Measurements from ENCODE around the gene KIF3B. TPM values are rescaled to one million over a fixed set of nuclear protein-coding genes. Genes with fewer than 3 reads are reported as not detected.

The KIF3B gene
- total RNA-seq, 4 donors from 2014 or later = 8.5 to 14.1 (median 11.4) TPM

- Histone ChIP-seq H3K27ac (no peak overlapping the region), H3K27me3 (no peaks in the 10 kb centered on the region), H3K36me3 (no peaks in the 10 kb centered on the region), H3K4me1 (peaks cover 0 to under 1% (median 0%) of the 10 kb centered on the region in 3 donors), H3K9me3 (no peaks in the 10 kb centered on the region), H3K4me3 (no peak overlapping the region)
- 66 to 79% methylated on average over 5 to 6 of the region's 6 CpGs for WGBS, 2 donors
- TF ChIP-seq POLR2A (IDR thresholded peaks at IDR 0.05) (no peak), CTCF (IDR thresholded peaks at IDR 0.05) (no peak)
- DNase-seq = no peak
- intact Hi-C loops (cut with DNase I) = no loop called here
Observed at GRCh38 chr20:32296819-32297420, 19.5 kb downstream of the KIF3B start.

- Histone ChIP-seq H3K4me3 (no peak overlapping the region), H3K9me3 (no peaks in the 10 kb centered on the region), H3K27me3 (no peaks in the 10 kb centered on the region), H3K36me3 (no peaks in the 10 kb centered on the region), H3K4me1 (peaks cover 0 to 6% (median under 1%) of the 10 kb centered on the region in 3 donors), H3K27ac (no peak overlapping the region)
- intact Hi-C loops (cut with DNase I) = no loop called here
- no peak for DNase-seq
- TF ChIP-seq POLR2A (IDR thresholded peaks at IDR 0.05) (no peak), CTCF (IDR thresholded peaks at IDR 0.05) (no peak)
- WGBS, 2 donors = 84 to 91% methylated on average over 4 of the region's 4 CpGs
Observed at GRCh38 chr20:32297439-32297838, 20.0 kb downstream of the KIF3B start.

- TF ChIP-seq POLR2A (IDR thresholded peaks at IDR 0.05) (no peak), CTCF (IDR thresholded peaks at IDR 0.05) (no peak)
- Histone ChIP-seq H3K4me3 (no peak overlapping the region), H3K9me3 (no peaks in the 10 kb centered on the region), H3K27ac (no peak overlapping the region), H3K36me3 (no peaks in the 10 kb centered on the region), H3K27me3 (no peaks in the 10 kb centered on the region), H3K4me1 (peaks cover 0 to 7% (median 2%) of the 10 kb centered on the region in 3 donors)
- 93 to 96% methylated on average over 6 of the region's 6 CpGs for WGBS, 2 donors
- intact Hi-C loops (cut with DNase I) = no loop called here
- no peak for DNase-seq
Observed at GRCh38 chr20:32300647-32301046, 23.2 kb downstream of the KIF3B start.

GRCh38 chr20:32301719-32302506 lies 24.5 kb downstream of the KIF3B start:
- TF ChIP-seq POLR2A (IDR thresholded peaks at IDR 0.05) = no peak
- no peak for TF ChIP-seq CTCF (IDR thresholded peaks at IDR 0.05)
- intact Hi-C loops (cut with DNase I) = no loop called here
- WGBS, 2 donors = 70 to 75% methylated on average over 4 to 5 of the region's 5 CpGs
- H3K4me3 ChIP-seq = no peak overlapping the region
- DNase-seq = no peak
- H3K27ac ChIP-seq = no peak overlapping the region
- H3K27me3 ChIP-seq = no peaks in the 10 kb centered on the region
- H3K36me3 ChIP-seq = no peaks in the 10 kb centered on the region
- no peaks in the 10 kb centered on the region for H3K9me3 ChIP-seq
- peaks cover 0 to 7% (median 2%) of the 10 kb centered on the region in 3 donors for H3K4me1 ChIP-seq

GRCh38 chr20:32302507-32302872 lies 25.0 kb downstream of the KIF3B start:
- WGBS, 2 donors = 55 to 66% methylated on average over 6 of the region's 6 CpGs
- Histone ChIP-seq H3K9me3 (no peaks in the 10 kb centered on the region), H3K27me3 (no peaks in the 10 kb centered on the region), H3K36me3 (no peaks in the 10 kb centered on the region), H3K4me1 (peaks cover 0 to 7% (median 2%) of the 10 kb centered on the region in 3 donors), H3K4me3 (no peak overlapping the region), H3K27ac (no peak overlapping the region)
- intact Hi-C loops (cut with DNase I) = no loop called here
- DNase-seq = no peak
- TF ChIP-seq POLR2A (IDR thresholded peaks at IDR 0.05) (no peak), CTCF (IDR thresholded peaks at IDR 0.05) (no peak)
